ENCODE measurements around the gene ANKRD23.
"Not testable (repeated sequence)": the region's sequence is repeated elsewhere in the genome, so short reads cannot be mapped to it uniquely, and the experiment has no call there.

Gene ANKRD23

GRCh38 chr2:96801005-96801785 is 42.6 kb downstream of the ANKRD23 start:
- in situ Hi-C loops (cut with MboI; ENCODE audit: low sequenced_read_pairs), result no loop called here

- in situ Hi-C loops (cut with MboI; ENCODE audit: low sequenced_read_pairs), result no loop called here
These were observed 43.5 kb downstream of the ANKRD23 start for GRCh38 chr2:96800061-96801004.

- in situ Hi-C loops (cut with MboI; ENCODE audit: low sequenced_read_pairs), result no loop called here
These were observed 44.2 kb downstream of the ANKRD23 start for GRCh38 chr2:96799623-96799935.

- in situ Hi-C loops (cut with MboI; ENCODE audit: low sequenced_read_pairs), result no loop called here
These were observed 44.8 kb downstream of the ANKRD23 start for GRCh38 chr2:96798733-96799622.

GRCh38 chr2:96797066-96797625 is 46.7 kb downstream of the ANKRD23 start:
- in situ Hi-C loops (cut with MboI; ENCODE audit: low sequenced_read_pairs), result no loop called here

GRCh38 chr2:96796497-96796896 is 47.3 kb downstream of the ANKRD23 start:
- in situ Hi-C loops (cut with MboI; ENCODE audit: low sequenced_read_pairs), result not testable (repeated sequence)

GRCh38 chr2:96795076-96795475 is 48.7 kb downstream of the ANKRD23 start:
- in situ Hi-C loops (cut with MboI; ENCODE audit: low sequenced_read_pairs), result no loop called here

- in situ Hi-C loops (cut with MboI; ENCODE audit: low sequenced_read_pairs), result no loop called here
These were observed 50.8 kb downstream of the ANKRD23 start for GRCh38 chr2:96792772-96793749.

- in situ Hi-C loops (cut with MboI; ENCODE audit: low sequenced_read_pairs), result no loop called here
These were observed 54.6 kb downstream of the ANKRD23 start for GRCh38 chr2:96789245-96789617.

GRCh38 chr2:96788442-96789244 is 55.2 kb downstream of the ANKRD23 start:
- in situ Hi-C loops (cut with MboI; ENCODE audit: low sequenced_read_pairs), result no loop called here
